ENCODE data around the gene DIAPH3. TPM values are rescaled to one million over a fixed set of nuclear protein-coding genes. Genes with fewer than 3 reads are reported as not detected.

DIAPH3 gene
- total RNA-seq, 3 donors from 2014 or later = 2.1 to 4.0 (median 3.7) TPM

DNA sequence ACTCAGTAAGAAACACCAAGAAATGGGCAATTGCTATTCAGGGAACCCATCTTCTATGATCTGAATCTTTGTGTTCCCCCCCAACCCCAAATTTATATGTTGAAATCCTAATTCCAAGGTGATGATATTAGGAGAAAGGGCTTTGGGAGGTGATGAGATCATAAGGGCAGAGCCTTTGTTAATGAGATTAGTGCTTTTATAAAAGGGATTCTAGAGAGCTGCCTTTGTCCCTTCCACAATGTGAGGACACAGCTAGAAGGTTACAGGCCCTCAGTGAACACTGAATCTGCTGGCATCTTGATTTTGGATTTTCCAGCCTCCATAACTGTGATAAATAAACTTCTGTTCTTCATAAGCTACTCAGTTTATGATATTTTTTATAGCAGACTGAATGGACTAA is 376.0 kb downstream of the DIAPH3 start:
- DNase-seq = no peak
- H3K36me3 Mint-ChIP-seq (ENCODE audit: insufficient read depth) = no peaks in the 10 kb centered on the region
- H3K4me1 Mint-ChIP-seq (ENCODE audit: low read depth) = no peaks in the 10 kb centered on the region

DNA sequence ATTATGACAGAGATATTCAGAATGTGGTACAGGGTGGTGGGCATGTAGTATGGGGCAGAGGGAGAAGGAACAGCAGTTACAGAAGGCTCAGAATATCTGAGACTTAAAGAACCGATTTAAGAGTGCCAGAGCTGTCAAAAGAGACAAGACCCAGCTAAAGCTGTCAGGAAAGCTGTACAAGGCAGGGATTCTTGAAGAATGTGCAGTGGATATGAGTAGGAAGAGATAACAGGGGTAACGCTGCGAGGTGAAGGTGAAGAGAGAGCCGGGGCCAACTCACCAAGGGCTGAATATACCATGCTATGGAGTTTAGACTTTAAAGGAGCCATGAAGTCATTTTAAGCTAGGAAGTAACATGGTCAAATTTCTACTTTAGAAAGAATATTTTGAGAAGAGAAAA is 381.0 kb downstream of the DIAPH3 start:
- DNase-seq (no peak), ATAC-seq (no peak)
- Mint-ChIP-seq H3K9me3 (no peaks in the 10 kb centered on the region), H3K36me3 (ENCODE audit: insufficient read depth) (no peaks in the 10 kb centered on the region), H3K4me1 (ENCODE audit: low read depth) (no peaks in the 10 kb centered on the region), H3K27me3 (ENCODE audit: low read depth) (no peaks in the 10 kb centered on the region), H3K4me3 (no peak overlapping the region)

More for the DNA sequence above, 376.0 kb downstream of the DIAPH3 start:
- Mint-ChIP-seq H3K27me3 (ENCODE audit: low read depth) (no peaks in the 10 kb centered on the region), H3K4me3 (no peak overlapping the region), H3K9me3 (no peaks in the 10 kb centered on the region)
- no peak for ATAC-seq

DNA sequence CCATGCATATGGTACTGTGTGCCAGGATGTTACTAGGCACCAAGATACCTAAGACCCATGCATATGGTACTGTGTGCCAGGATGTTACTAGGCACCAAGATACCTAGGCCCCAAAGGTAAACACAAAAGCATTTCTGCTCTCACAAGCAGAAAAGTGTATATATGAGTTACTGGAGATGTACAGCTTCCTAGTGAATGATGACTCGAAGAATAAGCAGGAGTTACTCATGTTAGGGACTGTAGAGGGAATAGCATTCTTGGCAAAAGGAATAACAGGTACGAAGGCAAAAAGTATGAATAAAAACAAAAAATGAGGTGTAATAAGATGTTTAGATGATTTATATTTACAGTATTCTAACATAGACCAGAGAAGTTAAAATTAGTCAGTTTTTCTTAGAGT is 383.7 kb downstream of the DIAPH3 start:
- Mint-ChIP-seq H3K27me3 (ENCODE audit: low read depth) (no peaks in the 10 kb centered on the region), H3K36me3 (ENCODE audit: insufficient read depth) (no peaks in the 10 kb centered on the region), H3K4me1 (ENCODE audit: low read depth) (no peaks in the 10 kb centered on the region), H3K4me3 (no peak overlapping the region), H3K9me3 (no peaks in the 10 kb centered on the region)
- DNase-seq (no peak), ATAC-seq (no peak)

DNA sequence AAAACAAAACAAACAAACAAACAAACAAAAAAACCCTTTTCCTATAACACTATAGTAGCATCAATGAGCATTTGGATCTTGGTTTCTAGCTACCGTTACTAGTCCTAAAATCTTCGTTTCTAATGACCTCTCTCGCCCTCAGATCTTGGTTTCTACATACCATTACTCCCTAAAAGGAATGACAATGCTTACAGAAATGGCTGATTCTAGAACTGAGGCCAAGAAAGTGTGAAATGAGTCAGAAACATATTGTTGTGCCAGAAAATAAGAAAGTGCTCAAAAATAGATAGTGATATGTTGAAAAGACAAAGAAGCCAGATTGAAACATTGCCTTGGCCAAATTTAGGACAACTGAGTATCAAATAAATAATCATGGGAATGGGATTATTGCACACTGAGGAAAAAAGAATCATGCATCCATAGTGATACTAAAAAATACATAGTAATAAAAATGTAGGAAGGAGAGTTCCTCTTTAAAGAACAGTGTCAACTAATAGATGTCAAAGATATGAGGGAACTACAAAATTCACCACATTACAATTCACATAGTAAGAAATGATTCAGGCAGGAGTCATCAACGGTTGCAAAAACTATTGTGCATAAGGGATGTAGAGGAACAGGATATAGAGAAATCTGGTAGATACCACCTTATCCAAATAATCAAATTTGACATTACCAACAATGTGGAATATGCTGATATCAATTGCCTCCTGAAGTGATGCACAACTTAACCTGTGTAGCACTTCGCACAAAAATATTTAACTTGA is 386.6 kb downstream of the DIAPH3 start:
- DNase-seq = no peak
- Mint-ChIP-seq H3K27me3 (ENCODE audit: low read depth) (no peaks in the 10 kb centered on the region), H3K4me3 (no peak overlapping the region), H3K4me1 (ENCODE audit: low read depth) (no peaks in the 10 kb centered on the region), H3K36me3 (ENCODE audit: insufficient read depth) (no peaks in the 10 kb centered on the region), H3K9me3 (no peaks in the 10 kb centered on the region)
- ATAC-seq = no peak

DNA sequence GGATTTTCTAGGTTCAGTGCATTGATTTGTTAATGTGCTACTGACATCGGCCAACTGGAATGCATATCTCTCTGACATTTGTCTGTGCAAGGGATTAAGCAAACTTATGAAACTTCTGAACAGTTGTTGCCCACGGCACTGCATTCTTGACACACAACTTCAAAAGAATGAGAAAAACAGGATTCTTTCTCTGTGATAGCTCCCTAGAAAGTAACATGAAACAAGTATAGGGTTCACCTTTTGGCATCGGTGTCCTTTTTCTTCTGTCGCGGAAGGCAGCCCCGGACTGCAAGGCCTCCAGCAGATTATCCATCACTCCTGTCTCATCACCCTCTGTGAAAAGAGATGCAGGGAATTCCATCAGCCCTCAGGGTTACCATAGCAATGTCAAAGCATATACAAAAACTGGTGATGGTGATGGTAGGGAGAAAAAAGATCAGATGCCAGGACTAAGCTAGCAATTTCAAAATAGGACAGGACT is 389.2 kb downstream of the DIAPH3 start:
- Mint-ChIP-seq H3K4me1 (ENCODE audit: low read depth) (no peaks in the 10 kb centered on the region), H3K36me3 (ENCODE audit: insufficient read depth) (no peaks in the 10 kb centered on the region), H3K27me3 (ENCODE audit: low read depth) (no peaks in the 10 kb centered on the region), H3K4me3 (no peak overlapping the region), H3K9me3 (no peaks in the 10 kb centered on the region)
- ATAC-seq = no peak
- no peak for DNase-seq

DNA sequence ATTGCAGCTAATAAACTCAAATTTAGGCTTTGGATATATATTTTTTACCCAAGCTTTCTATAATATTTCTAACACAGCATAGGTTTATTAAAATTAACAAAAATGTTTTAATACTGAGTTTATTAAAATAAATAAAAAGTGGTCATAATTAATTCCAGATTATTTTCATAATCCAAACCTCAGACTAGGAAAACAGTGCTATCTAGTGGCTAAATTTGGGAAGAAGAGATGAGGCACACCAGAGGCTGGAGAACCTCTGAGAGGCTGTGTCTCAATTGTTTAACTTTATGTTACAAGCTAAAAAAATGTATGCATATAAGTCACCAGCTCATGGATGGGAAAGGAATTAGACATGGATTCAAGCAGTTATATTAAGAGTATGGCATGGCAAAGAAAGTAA is 392.5 kb downstream of the DIAPH3 start:
- Mint-ChIP-seq H3K9me3 (no peaks in the 10 kb centered on the region), H3K4me1 (ENCODE audit: low read depth) (no peaks in the 10 kb centered on the region), H3K4me3 (no peak overlapping the region), H3K27me3 (ENCODE audit: low read depth) (no peaks in the 10 kb centered on the region), H3K36me3 (ENCODE audit: insufficient read depth) (no peaks in the 10 kb centered on the region)
- no peak for ATAC-seq
- DNase-seq = no peak

DNA sequence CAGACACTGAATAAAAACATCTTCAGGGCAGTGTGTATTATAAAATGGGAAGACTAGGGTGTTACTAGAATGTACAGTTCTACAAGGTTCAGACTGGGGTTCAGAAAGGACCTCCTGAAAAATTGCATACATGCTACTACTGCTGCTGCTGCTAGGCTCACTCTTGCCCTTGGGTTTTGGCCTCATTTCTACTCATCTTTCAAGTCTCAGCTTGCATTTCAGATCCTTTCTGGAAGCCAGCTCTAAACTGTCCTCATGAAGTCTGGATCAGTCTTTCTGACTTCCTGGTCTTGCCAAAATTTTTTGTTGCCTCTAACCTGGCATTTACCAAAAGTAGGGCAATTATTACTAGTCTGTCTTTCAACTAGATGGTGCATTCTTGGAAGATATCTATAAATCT is 393.3 kb downstream of the DIAPH3 start:
- Mint-ChIP-seq H3K4me3 (no peak overlapping the region), H3K36me3 (ENCODE audit: insufficient read depth) (no peaks in the 10 kb centered on the region), H3K9me3 (no peaks in the 10 kb centered on the region), H3K4me1 (ENCODE audit: low read depth) (no peaks in the 10 kb centered on the region), H3K27me3 (ENCODE audit: low read depth) (no peaks in the 10 kb centered on the region)
- no peak for DNase-seq
- ATAC-seq = no peak

DNA sequence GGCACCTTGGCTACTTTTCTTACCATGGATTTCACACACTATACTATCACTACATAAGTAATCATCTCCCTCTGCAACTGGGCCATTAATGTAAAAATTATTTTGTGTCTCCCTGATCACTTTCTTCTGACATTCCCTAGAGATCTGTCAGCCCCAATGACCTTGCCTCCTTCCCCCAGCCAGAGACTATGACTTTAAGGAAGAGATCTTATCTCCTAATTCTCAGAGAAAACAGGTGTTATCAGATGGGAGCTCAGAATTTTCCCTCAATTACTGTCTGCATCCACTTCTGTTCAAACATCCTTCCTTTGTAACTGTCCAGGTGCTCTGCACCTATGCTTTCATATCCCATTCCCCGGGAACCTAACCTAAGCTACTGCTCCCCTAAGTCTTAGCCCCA is 397.5 kb downstream of the DIAPH3 start:
- no peak for ATAC-seq
- no peaks in the 10 kb centered on the region for H3K9me3 Mint-ChIP-seq
- H3K4me3 Mint-ChIP-seq = no peak overlapping the region
- DNase-seq = no peak
- H3K36me3 Mint-ChIP-seq (ENCODE audit: insufficient read depth) = no peaks in the 10 kb centered on the region
- no peaks in the 10 kb centered on the region for H3K27me3 Mint-ChIP-seq (ENCODE audit: low read depth)
- H3K4me1 Mint-ChIP-seq (ENCODE audit: low read depth) = no peaks in the 10 kb centered on the region

DNA sequence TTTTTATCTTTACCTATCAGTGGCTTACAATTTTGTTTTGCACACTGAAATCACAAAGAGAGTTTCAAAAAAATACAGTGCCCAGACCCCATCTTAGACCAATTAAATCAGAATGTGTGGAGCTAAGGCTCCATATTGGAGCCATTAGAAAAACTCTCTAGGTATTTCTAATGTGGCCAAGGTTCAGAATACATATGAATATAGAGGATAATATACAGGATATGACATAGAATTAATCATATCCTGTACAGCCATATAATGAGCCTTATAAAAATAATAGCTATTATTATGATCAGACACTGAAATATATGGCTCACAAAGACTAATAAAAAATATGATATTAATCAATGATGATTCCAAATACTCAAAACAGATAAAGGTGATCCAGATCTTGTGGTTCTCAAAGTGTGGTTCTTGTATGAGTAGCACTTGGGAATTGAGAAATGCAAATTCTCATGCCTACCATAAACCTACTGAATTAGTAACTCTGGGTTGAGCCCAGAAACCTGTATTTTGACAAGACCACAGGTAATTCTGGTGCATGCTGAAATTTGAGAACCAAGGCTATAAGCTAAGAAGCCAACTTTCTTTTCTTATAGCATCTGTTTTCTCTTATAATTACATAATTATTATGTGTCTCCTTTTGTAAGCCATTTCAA is 408.0 kb downstream of the DIAPH3 start:
- Mint-ChIP-seq H3K27me3 (ENCODE audit: low read depth) (no peaks in the 10 kb centered on the region), H3K4me1 (ENCODE audit: low read depth) (peaks cover 3% of the 10 kb centered on the region), H3K4me3 (no peak overlapping the region), H3K9me3 (no peaks in the 10 kb centered on the region), H3K36me3 (ENCODE audit: insufficient read depth) (no peaks in the 10 kb centered on the region)
- ATAC-seq (no peak), DNase-seq (no peak)

DNA sequence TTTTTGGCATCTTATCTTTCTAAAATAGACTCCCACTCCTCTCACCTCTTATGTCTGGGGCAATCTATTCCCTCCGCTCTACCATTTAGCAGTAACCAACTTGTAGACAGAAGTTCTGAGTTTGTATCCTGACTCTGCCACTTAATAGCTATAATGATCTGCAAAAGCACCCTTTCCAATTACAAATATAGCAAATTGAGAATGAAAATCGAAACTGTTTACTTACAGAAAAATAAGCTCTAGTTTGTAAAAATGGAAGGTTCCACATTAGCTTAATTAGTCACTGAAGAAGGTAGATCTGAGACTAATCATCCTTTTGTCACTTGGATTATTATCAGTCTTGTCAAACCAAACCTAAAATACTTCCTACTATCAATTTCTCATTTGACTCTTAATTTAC is 409.3 kb downstream of the DIAPH3 start:
- Mint-ChIP-seq H3K4me3 (no peak overlapping the region), H3K9me3 (no peaks in the 10 kb centered on the region), H3K27me3 (ENCODE audit: low read depth) (no peaks in the 10 kb centered on the region), H3K36me3 (ENCODE audit: insufficient read depth) (no peaks in the 10 kb centered on the region), H3K4me1 (ENCODE audit: low read depth) (peaks cover 3% of the 10 kb centered on the region)
- ATAC-seq (no peak), DNase-seq (no peak)

DNA sequence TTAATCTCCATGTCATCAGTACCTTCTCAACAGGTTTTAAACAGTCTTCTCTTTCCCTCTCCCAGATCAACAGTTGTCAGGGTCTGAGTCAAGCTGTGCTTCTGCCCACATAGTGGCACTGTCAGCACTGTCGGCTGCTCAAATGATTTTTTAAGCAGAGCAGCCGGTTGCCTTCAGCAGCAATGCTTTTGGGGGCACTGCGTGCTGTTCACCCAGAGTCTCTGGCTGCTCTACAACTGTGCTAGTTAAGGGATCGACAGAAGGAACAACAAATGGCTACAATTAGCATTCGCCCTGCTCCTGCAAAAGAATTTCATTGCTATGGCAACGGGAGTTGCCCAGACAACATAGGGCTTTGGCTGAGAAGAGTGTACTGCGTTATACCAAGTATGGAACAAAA is 412.9 kb downstream of the DIAPH3 start:
- H3K4me1 Mint-ChIP-seq (ENCODE audit: low read depth) = peaks cover 3% of the 10 kb centered on the region
- H3K36me3 Mint-ChIP-seq (ENCODE audit: insufficient read depth) = no peaks in the 10 kb centered on the region
- no peak for DNase-seq
- H3K9me3 Mint-ChIP-seq = no peaks in the 10 kb centered on the region
- H3K27me3 Mint-ChIP-seq (ENCODE audit: low read depth) = no peaks in the 10 kb centered on the region
- no peak for ATAC-seq
- H3K4me3 Mint-ChIP-seq = no peak overlapping the region

DNA sequence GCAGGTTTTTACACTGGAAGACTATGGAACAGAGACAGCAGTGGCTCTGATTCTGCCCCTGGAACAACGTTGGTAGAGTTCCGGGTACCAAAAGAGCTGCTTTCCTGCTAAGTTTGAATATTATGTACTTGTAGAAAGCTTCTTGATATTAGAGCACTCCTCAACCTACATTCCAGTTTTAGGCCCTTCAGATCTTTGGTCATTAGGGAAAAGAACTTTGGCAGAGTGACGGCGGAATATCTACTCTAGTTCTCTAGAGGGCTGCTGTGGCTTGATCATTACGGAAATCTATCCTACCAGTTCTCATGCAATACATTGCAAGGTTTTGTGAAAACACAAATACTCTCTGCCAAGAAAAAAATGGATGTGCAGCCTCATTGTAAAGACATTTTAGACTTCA is 415.7 kb downstream of the DIAPH3 start:
- Mint-ChIP-seq H3K4me1 (ENCODE audit: low read depth) (peaks cover 2% of the 10 kb centered on the region), H3K27me3 (ENCODE audit: low read depth) (no peaks in the 10 kb centered on the region), H3K36me3 (ENCODE audit: insufficient read depth) (no peaks in the 10 kb centered on the region), H3K9me3 (no peaks in the 10 kb centered on the region), H3K4me3 (no peak overlapping the region)
- DNase-seq = no peak
- ATAC-seq = no peak

DNA sequence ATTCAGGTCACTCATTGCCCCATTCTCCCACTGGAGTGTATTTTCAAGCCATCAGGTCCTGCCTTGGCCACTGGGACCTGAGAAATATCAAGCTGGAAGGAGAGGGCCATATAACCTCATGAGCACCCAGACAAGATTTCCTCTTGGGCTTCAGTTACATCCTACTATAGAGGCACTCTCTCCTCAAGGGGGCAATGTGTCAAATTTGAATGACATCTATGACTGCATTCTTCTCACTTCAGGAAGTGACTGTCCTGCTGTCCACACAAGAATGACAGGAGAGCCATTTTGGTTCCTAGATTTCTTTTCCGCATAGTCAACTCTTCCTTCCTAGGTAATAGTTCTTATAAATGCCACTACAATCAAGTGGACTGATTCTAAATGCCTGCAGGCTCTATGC is 416.2 kb downstream of the DIAPH3 start:
- no peaks in the 10 kb centered on the region for H3K27me3 Mint-ChIP-seq (ENCODE audit: low read depth)
- H3K4me1 Mint-ChIP-seq (ENCODE audit: low read depth) = peaks cover 2% of the 10 kb centered on the region
- no peaks in the 10 kb centered on the region for H3K36me3 Mint-ChIP-seq (ENCODE audit: insufficient read depth)
- no peak overlapping the region for H3K4me3 Mint-ChIP-seq
- ATAC-seq (no peak), DNase-seq (no peak)
- H3K9me3 Mint-ChIP-seq = no peaks in the 10 kb centered on the region

DNA sequence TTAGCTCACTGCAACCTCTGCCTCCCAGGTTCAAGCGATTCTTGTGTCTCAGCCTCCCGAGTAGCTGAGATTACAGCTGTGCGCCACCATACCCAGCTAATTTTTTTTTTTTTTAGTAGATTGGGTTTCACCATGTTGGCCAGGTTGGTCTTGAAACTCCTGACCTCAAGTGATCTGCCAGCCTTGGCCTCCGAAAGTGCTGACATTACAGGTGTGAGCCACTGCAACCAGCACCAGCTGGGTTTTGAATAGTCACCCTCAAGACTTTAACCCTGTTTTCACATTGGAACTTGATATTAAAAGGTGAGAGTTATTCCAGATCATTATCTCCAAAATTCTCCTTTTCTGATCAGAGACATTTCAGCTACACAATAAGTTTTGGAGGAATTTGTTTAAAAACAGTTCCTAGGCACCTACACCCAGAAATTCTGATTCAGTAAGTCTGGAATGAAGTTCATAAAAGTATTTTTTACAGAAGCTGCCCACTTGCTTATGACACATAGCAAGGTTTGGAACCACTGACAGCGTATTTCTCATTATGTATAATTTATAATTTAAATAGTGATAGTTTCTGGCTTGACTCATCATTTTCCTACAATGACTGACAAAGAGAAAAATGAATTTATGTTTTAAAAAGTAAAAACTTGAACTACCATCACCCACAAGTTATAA is 417.3 kb downstream of the DIAPH3 start:
- Mint-ChIP-seq H3K9me3 (no peaks in the 10 kb centered on the region), H3K4me1 (ENCODE audit: low read depth) (peaks cover 2% of the 10 kb centered on the region), H3K4me3 (no peak overlapping the region), H3K27me3 (ENCODE audit: low read depth) (no peaks in the 10 kb centered on the region), H3K36me3 (ENCODE audit: insufficient read depth) (no peaks in the 10 kb centered on the region)
- DNase-seq (no peak), ATAC-seq (peak; percentile 37 to 72)

DNA sequence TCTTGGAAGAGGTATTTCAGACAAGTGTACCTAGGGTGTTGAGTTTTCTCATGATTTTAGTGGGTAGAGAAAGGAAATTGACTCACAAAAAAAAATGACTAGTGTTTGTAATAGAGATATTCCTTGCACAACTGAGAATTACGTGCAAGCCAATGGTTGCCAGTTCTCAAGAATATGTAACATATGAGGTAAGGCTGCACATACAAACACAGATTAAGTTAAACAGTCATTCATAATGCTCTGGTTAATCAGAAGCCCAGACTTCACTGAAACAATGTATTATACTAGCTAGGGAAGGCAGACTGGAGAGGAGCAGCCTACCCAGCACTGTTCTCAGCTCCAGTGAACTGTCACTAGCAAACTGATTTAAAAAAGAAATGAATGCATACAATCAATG is 418.3 kb downstream of the DIAPH3 start:
- ATAC-seq (no peak), DNase-seq (no peak)
- Mint-ChIP-seq H3K4me1 (ENCODE audit: low read depth) (peaks cover 2% of the 10 kb centered on the region), H3K4me3 (no peak overlapping the region), H3K36me3 (ENCODE audit: insufficient read depth) (no peaks in the 10 kb centered on the region), H3K9me3 (no peaks in the 10 kb centered on the region), H3K27me3 (ENCODE audit: low read depth) (no peaks in the 10 kb centered on the region)
